ENCODE results near the gene UBE2O.

GRCh38 chr17:76378548-76379274, 74.2 kb downstream of the UBE2O start:
- TF ChIP-seq, protein P1, sequence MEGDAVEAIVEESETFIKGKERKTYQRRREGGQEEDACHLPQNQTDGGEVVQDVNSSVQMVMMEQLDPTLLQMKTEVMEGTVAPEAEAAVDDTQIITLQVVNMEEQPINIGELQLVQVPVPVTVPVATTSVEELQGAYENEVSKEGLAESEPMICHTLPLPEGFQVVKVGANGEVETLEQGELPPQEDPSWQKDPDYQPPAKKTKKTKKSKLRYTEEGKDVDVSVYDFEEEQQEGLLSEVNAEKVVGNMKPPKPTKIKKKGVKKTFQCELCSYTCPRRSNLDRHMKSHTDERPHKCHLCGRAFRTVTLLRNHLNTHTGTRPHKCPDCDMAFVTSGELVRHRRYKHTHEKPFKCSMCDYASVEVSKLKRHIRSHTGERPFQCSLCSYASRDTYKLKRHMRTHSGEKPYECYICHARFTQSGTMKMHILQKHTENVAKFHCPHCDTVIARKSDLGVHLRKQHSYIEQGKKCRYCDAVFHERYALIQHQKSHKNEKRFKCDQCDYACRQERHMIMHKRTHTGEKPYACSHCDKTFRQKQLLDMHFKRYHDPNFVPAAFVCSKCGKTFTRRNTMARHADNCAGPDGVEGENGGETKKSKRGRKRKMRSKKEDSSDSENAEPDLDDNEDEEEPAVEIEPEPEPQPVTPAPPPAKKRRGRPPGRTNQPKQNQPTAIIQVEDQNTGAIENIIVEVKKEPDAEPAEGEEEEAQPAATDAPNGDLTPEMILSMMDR (IDR thresholded peaks at IDR 0.05): no peak
- no peak for TF ChIP-seq POLR2A (IDR thresholded peaks at IDR 0.05)

All from body of pancreas (tissue), 4 donors.